H9 (cell line): Measurements from ENCODE around the gene RXRB. TPM values are rescaled to one million over a fixed set of nuclear protein-coding genes. Genes with fewer than 3 reads are reported as not detected.
A peak's percentile ranks its signal among the peaks of the same experiment; 100 is the strongest.

Source experiments
- DNase-seq: peaks from one replicate; pipeline ENCODE4 v3.0.0-alpha.2; 2017
- H2AFZ ChIP-seq: one replicate; pipeline ENCODE4 v1.6.1; 2013; ENCODE audit warnings: mild to moderate bottlenecking, low read length, control low read depth, moderate library complexity
- H2AK5ac ChIP-seq: 2 replicates; pipeline ENCODE4 v1.6.1; 2013; ENCODE audit warnings: low read length, control low read depth, mixed read lengths; ENCODE audit not compliant: insufficient read length
- H2BK120ac ChIP-seq: one replicate; pipeline ENCODE4 v1.6.1; 2013; ENCODE audit warnings: low read depth, mild to moderate bottlenecking, low read length, control low read depth, inconsistent platforms; ENCODE audit not compliant: poor library complexity, severe bottlenecking
- H2BK12ac ChIP-seq: 2 replicates; pipeline ENCODE4 v1.6.1; 2013; ENCODE audit warnings: low read length, control low read depth, mixed read lengths, low read depth; ENCODE audit not compliant: insufficient read length
- H2BK15ac ChIP-seq: 2 replicates; pipeline ENCODE4 v1.6.1; 2013; ENCODE audit warnings: low read depth, low read length, control low read depth
- H2BK20ac ChIP-seq: one replicate; pipeline ENCODE4 v1.6.1; 2013; ENCODE audit warnings: low read depth, mild to moderate bottlenecking, low read length, control low read depth, inconsistent platforms; ENCODE audit not compliant: poor library complexity, severe bottlenecking
- H2BK5ac ChIP-seq: 2 replicates; pipeline ENCODE4 v1.6.1; 2013; ENCODE audit warnings: low read length, control low read depth, mixed read lengths; ENCODE audit not compliant: insufficient read length
- H3K14ac ChIP-seq: 2 replicates; pipeline ENCODE4 v1.6.1; 2013; ENCODE audit warnings: low read length, control low read depth; ENCODE audit not compliant: insufficient read depth
- H3K18ac ChIP-seq: 2 replicates; pipeline ENCODE4 v1.6.1; 2013; ENCODE audit warnings: low read depth, mild to moderate bottlenecking, mixed read lengths, low read length, control low read depth; ENCODE audit not compliant: insufficient read length
- H3K23ac ChIP-seq: 2 replicates; pipeline ENCODE4 v1.6.1; 2013; ENCODE audit warnings: low read length, control low read depth, mixed read lengths, low read depth; ENCODE audit not compliant: insufficient read length
- H3K23me2 ChIP-seq: 2 replicates; pipeline ENCODE4 v1.6.1; 2013; ENCODE audit warnings: low read depth, mild to moderate bottlenecking, mixed read lengths, low read length, control low read depth; ENCODE audit not compliant: insufficient read length, poor library complexity, severe bottlenecking
- H3K27ac ChIP-seq: 2 replicates; pipeline ENCODE4 v1.5.1; 2013; ENCODE audit warnings: low read length, control low read depth, mixed read lengths, low read depth; ENCODE audit not compliant: insufficient read length
- H3K27me3 ChIP-seq: 2 replicates; pipeline ENCODE4 v1.6.1; 2013; ENCODE audit warnings: low read length, control low read depth, inconsistent platforms; ENCODE audit not compliant: insufficient read depth
- H3K4ac ChIP-seq: 2 replicates; pipeline ENCODE4 v1.6.1; 2013; ENCODE audit warnings: low read depth, mild to moderate bottlenecking, control low read depth, inconsistent platforms, low read length, moderate library complexity
- H3K4me1 ChIP-seq: 2 replicates; pipeline ENCODE4 v1.6.1; 2013; ENCODE audit warnings: low read length, control low read depth, inconsistent platforms; ENCODE audit not compliant: insufficient read depth
- H3K4me2 ChIP-seq: 2 replicates; pipeline ENCODE4 v1.6.1; 2013; ENCODE audit warnings: low read length, control low read depth, mixed read lengths; ENCODE audit not compliant: insufficient read length, insufficient read depth
- H3K56ac ChIP-seq: 2 replicates; pipeline ENCODE4 v1.6.1; 2013; ENCODE audit warnings: low read depth, mild to moderate bottlenecking, mixed read lengths, low read length, control low read depth; ENCODE audit not compliant: insufficient read length
- H3K79me1 ChIP-seq: 2 replicates; pipeline ENCODE4 v1.6.1; 2013; ENCODE audit warnings: low read depth, mild to moderate bottlenecking, moderate library complexity, low read length, control low read depth, inconsistent platforms; ENCODE audit not compliant: insufficient read depth, poor library complexity, severe bottlenecking
- H3K79me2 ChIP-seq: 2 replicates; pipeline ENCODE4 v1.6.1; 2013; ENCODE audit warnings: low read length, control low read depth, inconsistent platforms; ENCODE audit not compliant: insufficient read depth
- H3K9ac ChIP-seq: 2 replicates; pipeline ENCODE4 v1.6.1; 2013; ENCODE audit warnings: low read length, control low read depth, mixed read lengths; ENCODE audit not compliant: insufficient read length; ENCODE audit errors: extremely low read depth
- H3K9me3 ChIP-seq: one replicate; pipeline ENCODE4 v1.6.1; 2013; ENCODE audit warnings: low read depth, low read length, inconsistent platforms; ENCODE audit not compliant: control insufficient read depth
- H3T11ph ChIP-seq: one replicate; pipeline ENCODE4 v1.6.1; 2013; ENCODE audit warnings: mild to moderate bottlenecking, low read length, control low read depth, inconsistent platforms
- H4K20me1 ChIP-seq: one replicate; pipeline ENCODE4 v1.6.1; 2013; ENCODE audit not compliant: control insufficient read depth, insufficient read length, insufficient read depth
- H4K5ac ChIP-seq: 2 replicates; pipeline ENCODE4 v1.6.1; 2013; ENCODE audit warnings: low read depth, mild to moderate bottlenecking, mixed read lengths, low read length, control low read depth; ENCODE audit not compliant: insufficient read length
- H4K8ac ChIP-seq: replicated peaks from 2 replicates; pipeline ENCODE4 v1.6.1; 2013; ENCODE audit warnings: low read length, control low read depth, mixed read lengths, low read depth; ENCODE audit not compliant: insufficient read length
- H4K91ac ChIP-seq: 2 replicates; pipeline ENCODE4 v1.6.1; 2013; ENCODE audit warnings: low read depth, mild to moderate bottlenecking, moderate library complexity, mixed read lengths, low read length, control low read depth; ENCODE audit not compliant: insufficient read length
- H3K27ac Mint-ChIP-seq, 3 experiments: 2 replicates in 2 of 3; 3 replicates in 1 of 3; pipeline ENCODE4 v1.8.0; 2020 to 2021; ENCODE audit warnings: mixed read lengths in 3 of 3, mild to moderate bottlenecking in 1 of 3, moderate library complexity in 1 of 3
- H3K27me3 Mint-ChIP-seq: 2 replicates; pipeline ENCODE4 v1.8.0; 2021; ENCODE audit warnings: low read depth, mild to moderate bottlenecking, moderate library complexity, mixed read lengths
- H3K36me3 Mint-ChIP-seq, 3 experiments: 2 replicates in 2 of 3; 3 replicates in 1 of 3; pipeline ENCODE4 v1.8.0; 2020 to 2021; ENCODE audit warnings: low read depth in 3 of 3, mixed read lengths in 3 of 3; ENCODE audit not compliant: insufficient read depth in 1 of 3
- H3K4me1 Mint-ChIP-seq, 2 experiments: 2 replicates each; pipeline ENCODE4 v1.8.0; 2020; ENCODE audit warnings: mixed read lengths in 2 of 2
- H3K4me3 Mint-ChIP-seq, 2 experiments: 2 replicates in 1 of 2; 3 replicates in 1 of 2; pipeline ENCODE4 v1.8.0; 2020 to 2021; ENCODE audit warnings: mild to moderate bottlenecking in 2 of 2, mixed read lengths in 2 of 2, moderate library complexity in 1 of 2
- H3K9me3 Mint-ChIP-seq, 2 experiments: 2 replicates in 1 of 2; 3 replicates in 1 of 2; pipeline ENCODE4 v1.8.0; 2020; ENCODE audit warnings: mild to moderate bottlenecking in 2 of 2, mixed read lengths in 2 of 2, moderate library complexity in 1 of 2
- WGBS: extraction: QIAGEN DNeasy Blood & Tissue Kit; methylation state at CpG from one replicate; pipeline ENCODE4 v1.1.7; 2013; ENCODE audit warnings: missing lambda C conversion rate, low lambda C conversion rate, mixed read lengths; ENCODE audit not compliant: insufficient read length; ENCODE audit errors: extremely low coverage; 5-methylcytosine and 5-hydroxymethylcytosine counted together
- total RNA-seq: library from RNA; stranded (reverse); gene quantifications from 2 replicates; pipeline ENCODE4 v1.2.1, GENCODE V29; 2021
- TF ChIP-seq, protein P1 (sequence below): fragments of 200-600 bp; sonication (generic); conservative IDR thresholded peaks from 3 replicates; pipeline ENCODE4 v1.8.0; 2021; ENCODE audit warnings: antibody characterized with exemption, mild to moderate bottlenecking

The RXRB gene
- total RNA-seq, 1 experiment from 2014 or later, result 14.8 TPM

DNA sequence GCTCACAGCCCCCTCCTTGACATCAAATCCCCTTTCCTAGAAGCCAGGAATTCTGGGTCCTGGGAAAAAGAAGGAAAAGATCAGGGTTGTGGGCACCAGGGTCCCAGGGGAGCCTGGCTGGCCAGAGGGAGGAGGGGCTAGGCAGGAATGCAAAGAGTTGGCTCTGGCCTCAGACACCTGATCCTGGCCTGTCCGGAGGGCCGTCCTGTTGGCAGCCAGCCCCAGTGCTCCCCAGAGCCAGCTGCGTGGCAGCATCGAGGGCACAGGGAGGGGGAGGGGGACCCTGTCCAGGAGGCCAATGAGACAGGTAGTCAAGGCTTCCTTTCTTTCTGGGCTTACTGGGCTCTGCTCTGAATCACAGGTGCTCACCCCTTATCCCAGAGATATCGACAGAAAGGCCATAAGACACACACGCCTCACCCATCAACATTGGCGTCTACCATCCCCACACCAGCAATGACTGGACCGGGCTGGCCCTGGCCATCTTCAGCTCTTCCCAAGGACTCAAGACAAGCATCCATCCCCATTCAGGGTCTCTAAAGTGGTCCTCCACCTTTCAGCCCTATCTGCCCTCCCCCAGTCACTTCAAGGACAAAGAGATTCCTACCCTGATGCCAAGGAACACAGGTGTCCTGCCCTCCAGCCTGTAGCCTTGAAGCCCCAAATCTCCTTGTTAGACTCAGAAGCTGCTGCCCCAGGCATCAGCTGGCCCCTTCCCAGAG is 8.9 kb downstream of the RXRB start:
- H3K9me3 Mint-ChIP-seq, result no peaks in the 10 kb centered on the region; a peak in 1 of 5 replicates
- WGBS, result no CpG with 5 or more reads among the region's 8 CpGs
- H2AK5ac ChIP-seq, result no peak overlapping the region
- no peak overlapping the region for H3K18ac ChIP-seq
- no peaks in the 10 kb centered on the region for H3K79me2 ChIP-seq
- H3K23me2 ChIP-seq, result peaks cover 11% of the 10 kb centered on the region
- no peak overlapping the region for H4K5ac ChIP-seq
- no peak overlapping the region for H2AFZ ChIP-seq
- H2BK20ac ChIP-seq, result no peak overlapping the region
- no peaks in the 10 kb centered on the region for H3K9me3 ChIP-seq
- peaks cover 12 to 18% of the 10 kb centered on the region in 2 experiments for H3K4me1 Mint-ChIP-seq
- H3K9ac ChIP-seq, result no peak overlapping the region
- DNase-seq, result no peak
- TF ChIP-seq, protein P1, sequence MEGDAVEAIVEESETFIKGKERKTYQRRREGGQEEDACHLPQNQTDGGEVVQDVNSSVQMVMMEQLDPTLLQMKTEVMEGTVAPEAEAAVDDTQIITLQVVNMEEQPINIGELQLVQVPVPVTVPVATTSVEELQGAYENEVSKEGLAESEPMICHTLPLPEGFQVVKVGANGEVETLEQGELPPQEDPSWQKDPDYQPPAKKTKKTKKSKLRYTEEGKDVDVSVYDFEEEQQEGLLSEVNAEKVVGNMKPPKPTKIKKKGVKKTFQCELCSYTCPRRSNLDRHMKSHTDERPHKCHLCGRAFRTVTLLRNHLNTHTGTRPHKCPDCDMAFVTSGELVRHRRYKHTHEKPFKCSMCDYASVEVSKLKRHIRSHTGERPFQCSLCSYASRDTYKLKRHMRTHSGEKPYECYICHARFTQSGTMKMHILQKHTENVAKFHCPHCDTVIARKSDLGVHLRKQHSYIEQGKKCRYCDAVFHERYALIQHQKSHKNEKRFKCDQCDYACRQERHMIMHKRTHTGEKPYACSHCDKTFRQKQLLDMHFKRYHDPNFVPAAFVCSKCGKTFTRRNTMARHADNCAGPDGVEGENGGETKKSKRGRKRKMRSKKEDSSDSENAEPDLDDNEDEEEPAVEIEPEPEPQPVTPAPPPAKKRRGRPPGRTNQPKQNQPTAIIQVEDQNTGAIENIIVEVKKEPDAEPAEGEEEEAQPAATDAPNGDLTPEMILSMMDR, result no peak
- H3K4me2 ChIP-seq, result peak overlapping the region; percentile 84
- no peak overlapping the region for H3K27ac Mint-ChIP-seq
- no peak overlapping the region for H3K23ac ChIP-seq
- H3K36me3 Mint-ChIP-seq, result peaks cover 14 to 25% (median 22%) of the 10 kb centered on the region in 3 experiments; a peak in 6 of 7 replicates
- H3K14ac ChIP-seq, result no peak overlapping the region
- no peak overlapping the region for H3T11ph ChIP-seq
- no peak overlapping the region for H3K56ac ChIP-seq
- peak overlapping the region; percentile 76 to 91; a peak in 3 of 5 replicates for H3K4me3 Mint-ChIP-seq
- no peak overlapping the region for H2BK15ac ChIP-seq
- H3K27me3 ChIP-seq, result peaks cover 3% of the 10 kb centered on the region; the same call in 1 of the 2 replicates
- H3K4ac ChIP-seq, result no peak overlapping the region
- no peaks in the 10 kb centered on the region for H4K20me1 ChIP-seq
- no peak overlapping the region for H2BK5ac ChIP-seq
- no peak overlapping the region for H2BK12ac ChIP-seq
- no peak overlapping the region for H4K91ac ChIP-seq
- no peak overlapping the region for H3K27ac ChIP-seq
- no peak overlapping the region for H4K8ac ChIP-seq
- H3K4me1 ChIP-seq, result no peaks in the 10 kb centered on the region
- H2BK120ac ChIP-seq, result no peak overlapping the region
- H3K27me3 Mint-ChIP-seq, result peaks cover 64% of the 10 kb centered on the region
- no peaks in the 10 kb centered on the region for H3K79me1 ChIP-seq
